Testis (tissue), 2 donors: ENCODE measurements around the gene DYNC1I1.

Experiments used
- POLR2A ChIP-seq: fragments of 450-650 bp; IDR thresholded peaks from one replicate; pipeline ENCODE4 v1.6.1; 2017; ENCODE audit warnings: antibody characterized with exemption, mild to moderate bottlenecking, moderate library complexity
- TF ChIP-seq, protein P1 (sequence below), 3 experiments: fragments of 450-650 bp in 2 of 3; fragments of 200-600 bp in 1 of 3; sonication (generic) in 1 of 3; IDR thresholded peaks; one replicate each; pipeline ENCODE4 v1.5.1; 2016 to 2019; ENCODE audit warnings: antibody characterized with exemption in 3 of 3, mild to moderate bottlenecking in 2 of 3, moderate library complexity in 1 of 3

DNA sequence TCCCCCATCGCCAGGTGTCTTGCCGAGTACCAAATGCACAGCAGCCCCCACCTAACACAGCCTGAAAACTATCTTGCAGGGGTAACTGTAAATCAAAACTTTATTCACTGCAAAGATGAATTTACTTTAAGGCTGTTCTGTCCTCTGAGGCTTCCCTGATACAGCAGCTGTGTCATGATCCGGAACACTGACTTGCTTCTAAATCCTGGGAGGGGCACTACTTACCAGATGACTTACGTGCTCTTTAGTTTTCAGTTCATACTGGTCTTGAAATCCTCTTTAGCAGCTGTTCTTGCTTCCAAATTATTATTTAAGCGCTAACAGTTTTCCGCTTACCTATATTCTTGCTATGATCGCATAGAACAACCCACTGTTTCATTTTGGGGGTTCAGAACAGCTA, 4.9 kb downstream of the DYNC1I1 start:
- no peak for TF ChIP-seq POLR2A
- TF ChIP-seq, protein P1, sequence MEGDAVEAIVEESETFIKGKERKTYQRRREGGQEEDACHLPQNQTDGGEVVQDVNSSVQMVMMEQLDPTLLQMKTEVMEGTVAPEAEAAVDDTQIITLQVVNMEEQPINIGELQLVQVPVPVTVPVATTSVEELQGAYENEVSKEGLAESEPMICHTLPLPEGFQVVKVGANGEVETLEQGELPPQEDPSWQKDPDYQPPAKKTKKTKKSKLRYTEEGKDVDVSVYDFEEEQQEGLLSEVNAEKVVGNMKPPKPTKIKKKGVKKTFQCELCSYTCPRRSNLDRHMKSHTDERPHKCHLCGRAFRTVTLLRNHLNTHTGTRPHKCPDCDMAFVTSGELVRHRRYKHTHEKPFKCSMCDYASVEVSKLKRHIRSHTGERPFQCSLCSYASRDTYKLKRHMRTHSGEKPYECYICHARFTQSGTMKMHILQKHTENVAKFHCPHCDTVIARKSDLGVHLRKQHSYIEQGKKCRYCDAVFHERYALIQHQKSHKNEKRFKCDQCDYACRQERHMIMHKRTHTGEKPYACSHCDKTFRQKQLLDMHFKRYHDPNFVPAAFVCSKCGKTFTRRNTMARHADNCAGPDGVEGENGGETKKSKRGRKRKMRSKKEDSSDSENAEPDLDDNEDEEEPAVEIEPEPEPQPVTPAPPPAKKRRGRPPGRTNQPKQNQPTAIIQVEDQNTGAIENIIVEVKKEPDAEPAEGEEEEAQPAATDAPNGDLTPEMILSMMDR (IDR thresholded peaks at IDR 0.05) = no peak
